Left ventricle myocardium inferior (tissue), 1 donor: ENCODE data around the gene POLR1E. TPM values are rescaled to one million over a fixed set of nuclear protein-coding genes. Genes with fewer than 3 reads are reported as not detected.

ENCODE experiments used
- DNase-seq: peaks from one replicate; pipeline ENCODE4 v3.0.0-alpha.2; 2020
- H3K27ac ChIP-seq: fragments of 200-600 bp; replicated peaks from 2 replicates; pipeline ENCODE4 v1.8.0; 2021
- H3K27me3 ChIP-seq: fragments of 200-600 bp; 2 replicates; pipeline ENCODE4 v1.8.0; 2021; ENCODE audit warnings: low read depth
- H3K36me3 ChIP-seq: fragments of 200-600 bp; 2 replicates; pipeline ENCODE4 v1.8.0; 2021
- H3K4me1 ChIP-seq: fragments of 200-600 bp; 2 replicates; pipeline ENCODE4 v1.8.0; 2021
- H3K4me3 ChIP-seq: fragments of 200-600 bp; 2 replicates; pipeline ENCODE4 v1.8.0; 2021; ENCODE audit warnings: mild to moderate bottlenecking, moderate library complexity
- H3K9me3 ChIP-seq: fragments of 200-600 bp; replicated peaks from 2 replicates; pipeline ENCODE4 v1.8.0; 2021
- intact Hi-C: fragments of 100-400 bp; cut with micrococcal nuclease; formaldehyde crosslinking; loops from one replicate; pipeline ENCODE4 v1.11.0; 2022
- total RNA-seq: library from RNA; stranded (reverse); fragmentation: NEBNext Ultra II Directional; extraction: Animal tissue kit (Norgen Biotek cat#: 25700); gene quantifications from one replicate; pipeline ENCODE4 v1.2.1, GENCODE V29; 2021
- TF ChIP-seq, protein P1 (sequence below): fragments of 200-600 bp; IDR thresholded peaks from 2 replicates; pipeline ENCODE4 v1.8.0; 2021; ENCODE audit warnings: antibody characterized with exemption, mild to moderate bottlenecking, borderline replicate concordance
- donor health status: DM: no; HTN: yes; CAD: no; lungs with severe emphysema.

Gene POLR1E
- total RNA-seq, 1 donor from 2014 or later = 15.8 TPM

DNA sequence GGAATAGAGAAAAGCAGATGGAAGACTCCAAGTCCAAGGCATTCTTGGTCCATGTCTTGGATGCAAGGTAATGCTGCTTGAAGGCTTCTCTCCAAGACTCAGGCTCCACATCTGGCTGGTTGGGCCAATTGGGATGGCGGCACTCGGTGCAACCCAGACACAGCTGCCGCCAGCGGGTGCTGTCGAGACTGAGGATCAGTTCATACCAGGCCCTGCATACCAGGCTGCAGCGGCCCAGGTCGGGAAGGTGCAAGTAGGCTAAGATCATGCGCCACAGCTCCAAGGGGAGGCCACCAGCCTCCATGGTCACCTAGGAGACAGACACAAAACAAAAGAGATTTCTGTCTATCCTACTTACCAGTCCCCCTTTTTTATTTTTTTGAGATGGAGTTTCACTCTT, 55.7 kb downstream of the POLR1E start:
- TF ChIP-seq, protein P1, sequence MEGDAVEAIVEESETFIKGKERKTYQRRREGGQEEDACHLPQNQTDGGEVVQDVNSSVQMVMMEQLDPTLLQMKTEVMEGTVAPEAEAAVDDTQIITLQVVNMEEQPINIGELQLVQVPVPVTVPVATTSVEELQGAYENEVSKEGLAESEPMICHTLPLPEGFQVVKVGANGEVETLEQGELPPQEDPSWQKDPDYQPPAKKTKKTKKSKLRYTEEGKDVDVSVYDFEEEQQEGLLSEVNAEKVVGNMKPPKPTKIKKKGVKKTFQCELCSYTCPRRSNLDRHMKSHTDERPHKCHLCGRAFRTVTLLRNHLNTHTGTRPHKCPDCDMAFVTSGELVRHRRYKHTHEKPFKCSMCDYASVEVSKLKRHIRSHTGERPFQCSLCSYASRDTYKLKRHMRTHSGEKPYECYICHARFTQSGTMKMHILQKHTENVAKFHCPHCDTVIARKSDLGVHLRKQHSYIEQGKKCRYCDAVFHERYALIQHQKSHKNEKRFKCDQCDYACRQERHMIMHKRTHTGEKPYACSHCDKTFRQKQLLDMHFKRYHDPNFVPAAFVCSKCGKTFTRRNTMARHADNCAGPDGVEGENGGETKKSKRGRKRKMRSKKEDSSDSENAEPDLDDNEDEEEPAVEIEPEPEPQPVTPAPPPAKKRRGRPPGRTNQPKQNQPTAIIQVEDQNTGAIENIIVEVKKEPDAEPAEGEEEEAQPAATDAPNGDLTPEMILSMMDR = no peak
- H3K4me3 ChIP-seq = no peak overlapping the region
- intact Hi-C loops = no loop called here
- H3K36me3 ChIP-seq = peaks cover 35% of the 10 kb centered on the region
- H3K9me3 ChIP-seq = no peaks in the 10 kb centered on the region
- no peaks in the 10 kb centered on the region for H3K27me3 ChIP-seq
- H3K4me1 ChIP-seq = peaks cover 9% of the 10 kb centered on the region
- H3K27ac ChIP-seq = no peak overlapping the region
- DNase-seq = no peak

DNA sequence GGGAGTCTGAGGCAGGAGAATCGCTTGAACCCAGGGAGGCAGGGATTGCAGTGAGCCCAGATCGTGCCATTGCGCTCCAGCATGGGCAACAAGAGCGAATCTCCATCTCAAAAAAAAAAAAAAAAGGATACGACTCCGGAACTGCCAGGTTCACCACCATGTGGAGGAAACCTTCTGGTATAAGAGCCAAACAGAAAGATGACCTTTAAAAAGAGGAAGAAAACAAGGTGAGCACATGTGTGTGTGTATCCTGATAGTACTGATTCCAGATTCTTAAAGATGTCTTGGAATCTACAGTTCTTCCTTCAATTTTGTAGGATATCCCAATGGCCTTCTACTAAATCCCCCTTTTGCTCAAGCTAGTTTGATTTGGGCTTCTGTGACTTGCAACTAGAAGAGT, 56.7 kb downstream of the POLR1E start:
- no peak overlapping the region for H3K27ac ChIP-seq
- H3K4me1 ChIP-seq = peaks cover 9% of the 10 kb centered on the region
- TF ChIP-seq, protein P1 = no peak
- peaks cover 25% of the 10 kb centered on the region for H3K36me3 ChIP-seq
- no peak overlapping the region for H3K4me3 ChIP-seq
- H3K27me3 ChIP-seq = no peaks in the 10 kb centered on the region
- no peak for DNase-seq
- no peaks in the 10 kb centered on the region for H3K9me3 ChIP-seq
- intact Hi-C loops = no loop called here

DNA sequence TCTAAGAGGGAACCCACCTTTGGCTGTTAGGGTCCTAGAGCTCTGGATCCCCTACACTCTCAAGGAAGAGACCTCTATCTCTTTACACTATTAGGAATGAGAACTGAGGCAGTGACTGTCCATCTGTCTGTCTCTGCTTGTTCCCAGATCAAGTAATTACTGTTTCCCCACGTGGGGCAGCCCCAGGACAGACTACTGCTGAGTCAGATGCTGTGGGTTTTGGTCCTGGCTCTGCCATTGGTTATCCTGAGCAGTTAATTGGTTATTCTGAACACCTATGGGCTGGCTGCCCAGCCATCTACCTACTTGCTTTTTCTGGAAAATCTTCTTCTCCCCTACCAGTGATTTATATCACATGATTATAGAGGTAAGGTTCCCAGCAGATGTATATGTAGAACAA, 57.1 kb downstream of the POLR1E start:
- TF ChIP-seq, protein P1 = no peak
- no peaks in the 10 kb centered on the region for H3K9me3 ChIP-seq
- no peak for DNase-seq
- H3K36me3 ChIP-seq = peaks cover 21% of the 10 kb centered on the region
- no peak overlapping the region for H3K27ac ChIP-seq
- intact Hi-C loops = no loop called here
- H3K4me1 ChIP-seq = peaks cover 9% of the 10 kb centered on the region
- no peak overlapping the region for H3K4me3 ChIP-seq
- H3K27me3 ChIP-seq = no peaks in the 10 kb centered on the region

DNA sequence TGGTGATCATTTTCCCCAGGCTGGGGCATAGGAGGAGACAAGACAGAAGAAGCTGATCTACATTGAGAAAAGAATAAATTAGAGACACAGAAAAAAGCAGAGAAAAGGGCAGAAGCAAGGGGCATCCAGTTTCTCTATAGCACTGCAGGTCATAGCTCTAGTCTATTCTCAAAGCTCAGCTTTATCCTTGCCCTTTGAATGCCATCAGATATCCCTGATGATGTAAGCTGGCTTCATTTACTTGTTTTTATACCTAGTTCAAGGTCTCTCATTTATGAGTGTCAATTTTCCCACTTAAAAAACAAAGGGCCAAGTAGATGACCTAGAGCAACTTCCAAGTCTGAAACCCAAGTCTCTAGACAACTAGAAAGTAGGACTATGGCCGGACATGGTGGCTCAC, 57.7 kb downstream of the POLR1E start:
- TF ChIP-seq, protein P1 = no peak
- H3K9me3 ChIP-seq = no peaks in the 10 kb centered on the region
- intact Hi-C loops = no loop called here
- no peak overlapping the region for H3K27ac ChIP-seq
- H3K27me3 ChIP-seq = no peaks in the 10 kb centered on the region
- DNase-seq = no peak
- peaks cover 9% of the 10 kb centered on the region for H3K4me1 ChIP-seq
- H3K4me3 ChIP-seq = no peak overlapping the region
- H3K36me3 ChIP-seq = peaks cover 17% of the 10 kb centered on the region

DNA sequence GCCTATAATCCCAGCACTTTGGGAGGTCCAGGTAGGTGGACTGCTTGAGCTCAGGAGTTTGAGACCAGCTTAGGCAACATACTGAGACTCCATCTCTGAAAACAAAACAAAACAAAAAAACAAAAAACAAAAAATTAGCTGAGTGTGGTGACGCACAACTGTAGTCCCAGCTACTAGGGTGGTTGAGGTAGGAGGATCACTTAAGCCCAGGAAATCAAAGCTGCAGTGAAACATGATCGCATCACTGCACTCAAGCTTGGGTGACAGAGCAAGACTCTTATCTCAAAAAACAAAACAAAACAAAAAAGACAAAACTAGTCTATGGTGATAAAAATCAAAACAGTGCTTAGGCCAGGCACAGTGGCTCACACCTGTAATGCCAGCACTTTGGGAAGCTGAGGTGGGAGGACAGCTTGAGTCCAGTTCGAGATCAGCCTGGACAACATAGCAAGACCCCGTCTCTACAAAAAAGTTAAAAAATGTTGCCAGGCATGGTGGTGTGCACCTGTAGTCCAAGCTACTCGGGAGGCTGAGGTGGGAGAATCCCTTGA, 61.7 kb downstream of the POLR1E start:
- Histone ChIP-seq H3K9me3 (no peaks in the 10 kb centered on the region), H3K4me3 (no peak overlapping the region), H3K27me3 (no peaks in the 10 kb centered on the region), H3K27ac (no peak overlapping the region), H3K4me1 (no peaks in the 10 kb centered on the region), H3K36me3 (no peaks in the 10 kb centered on the region)
- intact Hi-C loops = no loop called here
- TF ChIP-seq, protein P1 = no peak
- no peak for DNase-seq
